Left ventricle myocardium superior (tissue), 1 donor: ENCODE measurements around the gene TSPOAP1. TPM values are rescaled to one million over a fixed set of nuclear protein-coding genes. Genes with fewer than 3 reads are reported as not detected.
A peak's percentile ranks its signal among the peaks of the same experiment; 100 is the strongest.

ENCODE experiments used
- ATAC-seq: fragments of 200-7000 bp; cut with Tn5 transposase; one replicate; pipeline ENCODE4 v1.9.1; 2020; ENCODE audit warnings: mild to moderate bottlenecking, moderate library complexity
- DNase-seq: peaks from one replicate; pipeline ENCODE4 v3.0.0-alpha.2; 2020
- intact Hi-C: fragments of 100-400 bp; cut with micrococcal nuclease; formaldehyde crosslinking; loops from one replicate; pipeline ENCODE4 v1.11.0; 2022
- long read RNA-seq: library from polyadenylated mRNA; unstranded; transcript quantifications from one replicate; pipeline ENCODE4 v2.0.0, GENCODE V29; 2021
- total RNA-seq: library from RNA; stranded (reverse); fragmentation: NEBNext Ultra II Directional; extraction: Animal tissue kit (Norgen Biotek cat#: 25700); gene quantifications from one replicate; pipeline ENCODE4 v1.2.1, GENCODE V29; 2021
- donor health status: DM: no; HTN: yes; CAD: no; lungs with severe emphysema.

The TSPOAP1 gene, protein sequence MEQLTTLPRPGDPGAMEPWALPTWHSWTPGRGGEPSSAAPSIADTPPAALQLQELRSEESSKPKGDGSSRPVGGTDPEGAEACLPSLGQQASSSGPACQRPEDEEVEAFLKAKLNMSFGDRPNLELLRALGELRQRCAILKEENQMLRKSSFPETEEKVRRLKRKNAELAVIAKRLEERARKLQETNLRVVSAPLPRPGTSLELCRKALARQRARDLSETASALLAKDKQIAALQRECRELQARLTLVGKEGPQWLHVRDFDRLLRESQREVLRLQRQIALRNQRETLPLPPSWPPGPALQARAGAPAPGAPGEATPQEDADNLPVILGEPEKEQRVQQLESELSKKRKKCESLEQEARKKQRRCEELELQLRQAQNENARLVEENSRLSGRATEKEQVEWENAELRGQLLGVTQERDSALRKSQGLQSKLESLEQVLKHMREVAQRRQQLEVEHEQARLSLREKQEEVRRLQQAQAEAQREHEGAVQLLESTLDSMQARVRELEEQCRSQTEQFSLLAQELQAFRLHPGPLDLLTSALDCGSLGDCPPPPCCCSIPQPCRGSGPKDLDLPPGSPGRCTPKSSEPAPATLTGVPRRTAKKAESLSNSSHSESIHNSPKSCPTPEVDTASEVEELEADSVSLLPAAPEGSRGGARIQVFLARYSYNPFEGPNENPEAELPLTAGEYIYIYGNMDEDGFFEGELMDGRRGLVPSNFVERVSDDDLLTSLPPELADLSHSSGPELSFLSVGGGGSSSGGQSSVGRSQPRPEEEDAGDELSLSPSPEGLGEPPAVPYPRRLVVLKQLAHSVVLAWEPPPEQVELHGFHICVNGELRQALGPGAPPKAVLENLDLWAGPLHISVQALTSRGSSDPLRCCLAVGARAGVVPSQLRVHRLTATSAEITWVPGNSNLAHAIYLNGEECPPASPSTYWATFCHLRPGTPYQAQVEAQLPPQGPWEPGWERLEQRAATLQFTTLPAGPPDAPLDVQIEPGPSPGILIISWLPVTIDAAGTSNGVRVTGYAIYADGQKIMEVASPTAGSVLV (N-terminal part only)
- total RNA-seq = 18.8 TPM
- long read RNA-seq, full-length matches to known transcripts = 2 of 23 reads
- long read RNA-seq, partial matches to known transcripts = 16 of 23 reads
- long read RNA-seq, other reads (novel, unspliced or antisense) = 5 of 23 reads

DNA sequence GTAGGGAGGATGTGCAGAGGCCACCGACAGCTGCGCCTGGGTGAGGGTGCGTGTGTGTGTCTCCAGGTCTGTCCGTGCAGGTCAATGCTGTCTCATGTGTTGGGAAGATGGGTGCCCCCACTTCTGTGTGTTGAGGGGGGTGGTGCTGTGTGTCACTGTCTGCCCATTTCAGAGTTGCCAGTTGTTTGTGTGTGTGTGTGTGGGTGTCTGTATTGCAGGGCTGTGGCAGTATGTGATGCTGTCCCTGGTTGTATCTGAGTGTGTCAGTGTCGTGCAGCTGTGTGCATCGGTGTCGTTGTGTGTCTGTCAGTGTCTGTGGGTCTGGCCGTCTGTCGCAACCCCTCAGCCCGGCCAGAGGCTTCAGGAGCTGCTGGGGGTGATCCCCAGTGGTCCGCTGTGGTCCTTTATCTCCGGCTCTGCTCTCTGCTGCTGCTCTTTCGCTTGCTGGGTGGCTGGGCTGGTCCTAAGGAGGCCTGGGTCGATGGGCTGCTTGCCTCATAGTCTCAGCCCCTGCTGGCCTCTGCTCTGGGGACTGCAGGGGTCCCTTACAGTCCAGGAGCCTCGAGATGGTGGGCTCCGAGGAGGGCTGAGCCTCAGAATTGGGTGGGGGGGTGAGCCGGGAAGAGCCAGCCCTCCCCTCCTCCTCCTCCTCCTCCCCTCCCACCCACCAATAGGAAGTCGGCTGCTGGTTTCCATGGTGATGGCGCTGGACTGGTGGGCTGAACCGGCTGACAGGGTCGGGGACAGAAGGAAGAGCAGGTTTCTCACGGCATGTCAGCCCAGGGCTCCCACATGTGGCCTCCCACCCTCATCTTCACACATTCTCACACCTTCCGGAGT lies at the start of gene TSPOAP1:
Gene TSPOAP1 (minus strand): TSS at position 601 of the 840 bp plus-strand sequence. CDS start 875 bp downstream, outside the sequence.
- intact Hi-C loops = no loop called here
- no peak for ATAC-seq

DNA sequence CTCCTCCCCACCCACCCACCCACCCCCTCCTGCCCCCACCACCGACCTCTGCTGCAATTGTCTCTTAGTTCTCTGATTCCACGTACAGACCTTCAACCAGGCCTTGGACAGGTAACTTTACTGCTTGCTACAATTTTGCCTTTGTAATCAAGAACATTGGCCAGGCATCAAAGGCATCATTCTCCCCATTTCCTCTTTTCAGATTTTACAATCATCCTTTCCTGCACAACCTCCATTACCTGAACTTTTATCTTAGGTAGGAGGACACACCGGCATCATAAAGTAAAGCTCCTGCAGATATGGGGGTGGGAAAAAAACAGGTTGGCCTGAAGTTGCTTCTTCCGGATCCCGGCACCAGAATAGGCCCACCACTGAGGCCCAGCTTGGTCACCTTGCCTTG lies 49.1 kb upstream of the TSPOAP1 start:
- intact Hi-C loops = no loop called here
- DNase-seq (no peak), ATAC-seq (no peak)

More for the DNA sequence above, at the start of gene TSPOAP1:
- DNase-seq = peak; percentile 41

DNA sequence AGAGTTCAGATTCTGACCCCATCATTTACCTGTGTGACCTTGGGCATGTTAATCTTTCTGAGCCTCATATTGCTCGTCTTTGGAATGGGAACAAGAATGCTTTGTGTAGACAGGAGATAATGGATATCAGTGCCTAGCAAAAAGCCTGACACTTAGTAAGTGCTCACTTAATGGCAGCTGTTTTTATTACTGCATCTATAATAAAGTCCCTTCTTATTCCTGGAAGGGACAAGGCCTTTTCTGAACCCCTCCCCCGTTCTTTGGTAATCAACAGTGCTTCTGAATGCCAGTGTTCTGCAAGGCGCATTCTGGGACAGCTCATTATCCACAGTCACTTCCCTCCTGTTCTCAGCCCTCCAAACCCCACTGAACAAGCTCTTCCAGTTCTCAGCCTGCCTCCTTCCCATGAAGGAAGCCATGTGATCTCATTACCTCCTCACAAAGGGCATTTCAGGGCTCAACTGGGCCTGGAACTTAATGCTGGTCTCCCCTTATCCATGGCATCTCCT lies 48.6 kb upstream of the TSPOAP1 start:
- DNase-seq = no peak
- ATAC-seq = no peak
- intact Hi-C loops = no loop called here

DNA sequence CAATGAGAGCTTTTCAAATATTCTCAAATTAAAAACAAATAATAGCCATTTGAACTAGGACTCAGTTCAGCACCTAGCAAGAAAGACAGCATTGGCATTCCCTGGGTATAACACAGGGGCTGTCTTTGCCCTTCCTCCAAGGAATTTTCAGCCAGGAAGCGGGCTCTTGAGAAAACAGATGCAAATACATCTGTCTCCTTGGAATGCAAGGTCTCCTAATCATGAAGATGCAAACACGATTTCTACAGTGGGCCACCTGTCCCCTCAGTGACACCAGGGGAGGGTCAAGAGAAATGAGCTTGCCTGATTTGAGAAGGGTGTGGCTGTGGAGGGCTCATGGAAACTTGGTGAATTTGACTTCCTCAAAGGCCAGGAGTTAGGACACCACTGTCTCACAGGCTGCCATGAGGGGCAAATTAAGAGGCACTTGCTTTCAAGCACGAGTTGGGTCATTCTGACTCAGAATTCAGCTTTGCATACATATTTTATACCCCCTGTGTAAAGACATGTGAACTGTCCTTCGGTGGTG lies 47.9 kb upstream of the TSPOAP1 start:
- no peak for ATAC-seq
- no peak for DNase-seq
- intact Hi-C loops = no loop called here

DNA sequence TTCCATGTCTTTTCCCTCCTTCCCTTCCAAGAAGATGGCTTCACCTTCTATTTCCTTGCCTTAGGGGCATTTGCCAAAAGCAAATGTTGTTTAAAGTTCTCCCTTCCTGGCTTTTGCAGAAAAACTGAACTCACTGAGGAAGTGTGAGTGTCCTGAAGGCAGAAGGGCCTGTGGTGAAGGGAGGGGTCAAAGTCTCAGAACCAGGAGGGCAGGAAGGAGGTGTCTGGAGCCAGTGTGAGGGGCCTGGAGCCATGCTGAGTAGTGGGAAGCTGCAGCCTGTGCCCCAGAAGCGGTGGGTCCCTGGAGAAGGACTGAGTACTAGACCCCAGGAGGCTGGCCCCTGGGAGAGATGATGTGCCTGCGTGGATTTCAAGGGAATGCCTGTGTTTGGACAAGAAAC lies 47.2 kb upstream of the TSPOAP1 start:
- intact Hi-C loops = no loop called here
- ATAC-seq = no peak
- no peak for DNase-seq

DNA sequence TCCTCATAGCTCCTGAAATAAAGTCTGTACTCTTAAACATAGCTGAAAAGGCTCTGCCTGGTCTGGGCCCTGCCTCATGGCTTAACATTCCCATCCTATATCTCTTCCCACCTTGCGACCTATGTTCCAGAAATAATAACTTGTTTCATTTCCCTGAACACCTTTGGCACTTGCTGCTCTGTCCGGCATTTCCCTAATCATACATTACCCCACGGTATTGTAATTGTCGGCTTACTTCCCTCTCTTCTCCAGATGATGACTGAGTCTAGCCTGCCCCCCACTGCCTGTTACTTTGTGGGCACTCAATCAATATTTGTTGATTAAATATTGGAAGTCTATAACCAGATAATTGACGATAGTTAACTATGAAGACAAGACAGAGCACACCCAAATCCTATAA lies 46.7 kb upstream of the TSPOAP1 start:
- ATAC-seq (no peak), DNase-seq (no peak)
- intact Hi-C loops = no loop called here

DNA sequence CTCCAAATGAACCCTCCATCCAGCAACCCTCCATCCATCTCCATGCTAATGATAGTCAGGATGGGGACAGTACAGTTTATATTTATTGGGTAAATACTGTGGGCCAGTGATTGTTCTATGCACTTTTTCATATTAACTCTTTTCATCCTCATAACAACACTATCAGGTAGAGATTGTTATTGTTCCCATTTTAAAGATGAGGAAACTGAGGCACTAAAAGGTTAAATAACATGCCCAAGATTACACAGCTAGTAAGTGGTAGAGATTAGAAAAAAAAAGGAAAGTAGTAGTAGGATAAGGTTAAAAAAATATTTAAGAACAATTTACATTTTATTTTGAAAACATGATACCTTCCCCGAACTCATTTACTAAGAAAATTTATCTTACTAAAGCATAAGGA lies 45.3 kb upstream of the TSPOAP1 start:
- no peak for ATAC-seq
- intact Hi-C loops = no loop called here
- DNase-seq = no peak

DNA sequence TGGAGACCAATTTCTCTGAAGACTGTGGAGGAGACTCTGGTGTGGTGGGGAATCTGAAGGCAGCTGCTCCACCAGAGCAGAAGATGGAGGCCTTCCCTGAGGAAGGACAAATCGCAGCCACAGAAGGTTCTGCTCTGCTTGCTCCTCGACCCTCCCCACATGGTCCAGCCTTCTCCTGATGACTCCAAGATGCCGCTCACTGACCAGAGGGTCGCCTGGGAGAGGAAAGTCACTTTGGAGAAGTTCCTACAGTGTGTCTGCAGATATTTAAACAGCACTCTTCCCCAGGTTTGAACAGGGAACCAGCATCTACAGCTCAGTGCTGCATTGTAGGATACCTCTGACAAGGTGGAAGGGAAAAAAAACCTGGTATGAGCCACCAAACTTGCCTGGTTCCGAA lies 44.4 kb upstream of the TSPOAP1 start:
- no peak for DNase-seq
- intact Hi-C loops = no loop called here
- ATAC-seq = no peak

DNA sequence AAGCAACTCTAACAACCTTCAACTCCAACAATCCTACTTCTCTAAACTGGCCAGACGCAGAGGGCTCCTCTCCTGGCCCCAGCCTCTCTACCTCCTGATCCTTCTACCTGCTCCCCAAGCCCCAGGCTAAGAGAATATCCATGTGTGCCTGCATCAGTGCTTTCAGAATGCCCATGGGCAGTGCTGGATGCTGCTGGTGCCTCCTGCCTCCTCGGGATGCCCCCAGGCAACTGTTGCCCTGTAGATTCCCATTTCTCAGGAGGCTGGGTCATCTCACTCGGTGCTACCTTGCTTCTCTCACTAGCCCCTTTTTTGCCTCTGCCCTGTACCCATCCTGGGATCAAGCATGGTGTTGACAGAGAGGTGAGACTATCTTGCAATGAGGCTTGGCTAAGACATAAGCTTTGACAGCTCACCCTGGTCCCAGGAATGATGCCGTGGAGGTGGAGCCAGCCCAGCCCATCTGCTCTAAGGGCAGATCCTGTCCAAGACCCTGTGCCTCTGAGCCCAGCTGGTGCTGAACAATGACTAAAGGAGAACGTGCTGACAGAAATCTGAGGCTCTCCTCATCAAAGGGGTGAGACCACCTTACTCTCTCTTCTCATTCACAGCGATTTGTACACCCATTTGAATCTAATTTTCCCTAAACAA lies 42.8 kb upstream of the TSPOAP1 start:
- no peak for ATAC-seq
- DNase-seq = no peak
- intact Hi-C loops = no loop called here

DNA sequence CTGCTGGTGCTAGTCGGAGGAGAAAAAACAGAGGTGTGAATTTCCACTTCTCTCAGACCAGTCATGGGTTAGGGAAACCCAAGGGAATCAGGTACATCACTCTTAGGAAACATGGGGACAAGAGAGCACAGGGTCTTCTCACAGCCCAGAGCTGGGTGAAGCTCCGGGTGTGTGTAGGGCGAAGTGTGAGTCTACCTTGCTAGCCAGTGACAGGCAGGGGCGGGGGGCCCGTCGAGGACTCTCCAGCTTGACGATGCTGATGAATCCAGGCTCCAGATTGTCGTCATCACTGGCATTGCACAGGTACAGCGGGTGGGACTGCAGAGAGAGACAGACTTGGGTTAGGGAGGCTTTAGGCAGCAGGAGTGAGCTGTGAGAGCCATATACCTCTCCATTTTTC lies 42.1 kb upstream of the TSPOAP1 start:
- intact Hi-C loops = no loop called here
- DNase-seq = no peak
- ATAC-seq = no peak

DNA sequence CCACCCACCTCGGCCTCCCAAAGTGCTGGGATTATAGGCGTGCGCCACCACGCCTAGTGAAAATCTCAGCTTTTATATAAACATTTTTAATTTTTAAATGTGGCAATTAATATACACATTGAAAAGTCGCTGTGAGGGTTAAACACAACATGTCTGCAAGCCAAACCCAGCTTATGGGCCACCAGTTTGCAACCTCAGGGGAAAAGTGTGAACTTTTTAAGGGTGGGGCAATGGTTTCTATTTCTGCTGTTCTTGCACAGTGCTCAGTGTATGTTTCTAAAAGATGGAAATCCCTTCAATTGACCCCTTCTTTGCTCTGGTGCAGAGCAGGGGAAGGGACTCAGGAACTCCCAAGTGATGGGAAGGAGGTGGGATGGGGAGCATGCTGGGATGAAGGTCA lies 41.7 kb upstream of the TSPOAP1 start:
- DNase-seq (no peak), ATAC-seq (no peak)
- intact Hi-C loops = no loop called here

DNA sequence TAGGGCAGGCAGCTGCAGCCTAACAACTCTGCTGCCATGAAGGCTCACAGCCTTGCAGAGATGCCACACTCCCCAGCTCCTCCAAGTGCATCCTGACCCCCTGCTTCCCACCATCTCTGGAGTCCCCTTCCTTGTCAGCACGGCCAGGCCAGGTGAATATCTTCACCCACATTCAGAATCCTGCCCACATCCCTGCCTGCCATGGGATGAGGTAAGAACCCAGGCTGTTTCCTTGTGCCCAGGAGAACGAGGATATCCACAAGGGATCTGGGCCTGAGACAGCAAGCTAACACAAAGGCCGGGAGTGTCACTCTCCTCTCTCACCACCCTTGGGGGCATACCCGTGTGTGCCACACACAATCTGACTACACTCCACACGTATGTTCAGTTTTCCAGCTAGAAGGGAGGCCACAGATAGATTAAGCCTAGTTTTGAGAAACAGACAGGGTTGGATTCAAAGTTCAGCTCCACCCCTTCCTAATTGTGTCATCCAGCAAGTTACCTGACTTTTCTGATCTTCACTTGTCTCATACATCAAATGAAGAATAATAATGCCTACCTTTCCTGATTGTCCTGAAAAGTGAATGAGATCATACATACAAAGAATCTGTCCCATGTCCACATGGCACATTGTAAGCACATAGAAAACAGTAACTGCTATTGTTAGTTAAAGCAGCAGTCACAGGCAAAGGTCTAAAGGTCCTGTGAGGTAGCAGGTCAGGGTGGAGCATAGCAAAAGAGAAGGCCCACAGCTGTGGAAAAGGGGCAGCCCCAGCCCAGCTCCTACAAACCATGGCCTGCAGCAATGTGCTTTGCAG lies 40.8 kb upstream of the TSPOAP1 start:
- intact Hi-C loops = no loop called here
- ATAC-seq (no peak), DNase-seq (no peak)

DNA sequence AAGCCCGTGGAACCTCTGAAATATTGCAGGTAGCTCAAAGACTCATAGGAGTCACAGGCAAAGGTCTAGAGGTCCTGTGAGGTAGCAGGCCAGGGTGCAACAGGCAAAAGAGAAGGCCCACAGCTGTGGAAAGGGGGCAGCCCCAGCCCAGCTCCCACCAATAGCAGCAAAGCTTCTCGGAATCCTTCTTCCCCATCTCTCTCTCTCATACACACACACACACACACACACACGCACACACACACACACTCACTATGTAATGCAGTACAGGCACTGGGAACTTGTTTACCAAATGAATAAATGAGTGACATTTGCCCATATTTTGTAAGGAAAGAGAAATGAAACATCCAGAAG lies 40.2 kb upstream of the TSPOAP1 start:
- ATAC-seq = no peak
- intact Hi-C loops = no loop called here
- DNase-seq = no peak

DNA sequence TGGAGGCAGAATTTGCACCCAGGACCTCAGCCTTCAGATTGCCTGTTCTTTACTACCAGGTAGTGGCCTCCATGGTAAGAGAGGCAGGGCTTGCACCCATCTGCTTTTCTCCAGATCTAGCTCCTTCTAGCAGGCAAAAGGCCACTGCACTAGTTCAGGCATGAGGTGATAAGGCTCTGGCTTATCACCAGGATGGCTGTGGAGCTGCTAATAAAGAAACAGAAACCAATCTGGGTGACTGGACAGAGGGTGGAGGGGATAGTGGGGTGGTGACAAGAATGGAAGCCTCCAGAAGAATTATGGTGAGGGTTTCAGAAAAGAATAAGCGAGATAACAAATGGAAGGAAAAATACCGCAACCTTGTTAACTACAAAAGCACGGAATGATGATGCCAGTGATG lies 38.9 kb upstream of the TSPOAP1 start:
- DNase-seq = no peak
- intact Hi-C loops = no loop called here
- no peak for ATAC-seq

DNA sequence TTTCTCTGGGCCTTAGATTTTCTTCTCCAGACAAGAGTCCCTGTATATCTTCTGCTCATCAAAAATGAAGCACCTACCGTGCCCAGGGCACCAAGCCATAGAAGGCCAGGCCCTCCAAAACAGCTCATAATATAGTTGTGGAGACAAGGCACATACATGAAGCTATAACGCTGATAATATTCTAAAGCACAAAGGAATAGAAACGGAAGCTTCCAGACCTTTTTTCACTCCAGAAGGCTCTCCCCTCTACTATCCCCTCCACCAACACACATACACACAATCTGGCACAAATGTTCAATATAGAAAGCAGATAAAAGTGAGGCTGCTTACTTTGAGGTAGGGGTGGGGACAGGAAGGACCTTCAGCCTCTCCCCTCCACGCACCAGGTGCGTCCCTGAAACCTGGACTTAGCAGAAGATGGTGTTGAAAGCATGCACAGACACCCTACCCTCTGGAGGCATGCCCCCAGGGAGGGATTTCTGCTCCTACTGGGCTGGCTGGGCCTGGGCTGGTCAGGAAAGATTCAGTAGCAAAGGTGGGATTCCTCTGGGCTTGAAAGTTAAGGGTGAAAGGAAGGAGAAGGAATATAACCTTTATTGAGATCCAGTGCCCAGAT lies 37.5 kb upstream of the TSPOAP1 start:
- ATAC-seq (no peak), DNase-seq (no peak)
- intact Hi-C loops = no loop called here

DNA sequence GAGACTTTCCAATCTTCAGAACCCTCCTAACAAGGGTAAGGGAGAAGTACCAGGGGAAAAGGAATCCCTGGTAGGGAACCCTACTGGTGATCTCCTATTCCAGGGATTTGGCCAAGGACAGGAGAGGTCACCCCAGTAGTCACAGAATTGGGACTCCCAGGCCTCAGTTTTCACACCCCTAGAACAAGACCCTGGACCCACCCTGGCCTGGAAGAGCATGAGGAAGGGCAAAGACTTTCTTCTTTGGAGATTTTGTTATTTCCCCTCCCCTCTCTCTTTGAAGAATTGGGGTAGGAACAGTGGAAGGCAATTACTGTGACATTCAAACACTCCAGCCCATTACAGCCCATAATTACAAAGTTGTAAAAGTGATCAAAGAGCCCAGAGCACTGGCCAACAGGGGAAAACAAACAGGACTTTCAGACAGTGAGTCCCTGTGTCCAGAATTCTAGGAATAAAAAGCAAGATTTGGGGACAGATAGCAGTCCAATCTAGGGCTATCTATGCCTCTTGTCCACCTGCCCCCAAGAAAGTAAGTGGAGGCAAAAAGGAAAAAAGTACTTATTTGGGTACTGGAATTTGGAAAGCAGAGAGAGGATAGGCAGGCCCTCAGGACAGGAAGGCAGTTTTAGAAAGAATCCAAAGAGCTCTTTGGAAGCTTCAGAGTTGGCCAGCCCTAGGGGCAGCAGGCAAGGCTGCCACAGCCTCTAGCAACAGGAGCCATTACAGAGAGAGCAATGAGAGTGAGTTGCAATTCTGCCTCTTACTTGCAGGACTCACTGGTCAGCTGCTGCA lies 36.8 kb upstream of the TSPOAP1 start:
- intact Hi-C loops = no loop called here
- ATAC-seq (no peak), DNase-seq (no peak)
